KOPT-K1 (cell line): Measurements from ENCODE around the gene ARL10.

Source experiments
- H3K27ac ChIP-seq: fragments of 200-600 bp; sonication (generic); 2 replicates; pipeline ENCODE4 v1.5.1; 2016; ENCODE audit warnings: antibody characterized with exemption, mild to moderate bottlenecking, low read depth, low read length; ENCODE audit not compliant: poor library complexity, severe bottlenecking
- H3K36me3 ChIP-seq: fragments of 200-600 bp; sonication (generic); 2 replicates; pipeline ENCODE4 v1.5.1; 2017; ENCODE audit warnings: antibody characterized with exemption, mild to moderate bottlenecking, low read length, moderate library complexity; ENCODE audit not compliant: insufficient read depth
- H3K9me3 ChIP-seq: fragments of 200-600 bp; sonication (generic); 2 replicates; pipeline ENCODE4 v1.5.1; 2017; ENCODE audit warnings: antibody characterized with exemption, low read length, mild to moderate bottlenecking; ENCODE audit not compliant: insufficient read depth, poor library complexity, severe bottlenecking

The ARL10 gene

GRCh38 chr5:176379881-176380280 lies 14.6 kb downstream of the ARL10 start:
- Histone ChIP-seq H3K27ac (no peak overlapping the region), H3K36me3 (peaks cover 57% of the 10 kb centered on the region), H3K9me3 (no peaks in the 10 kb centered on the region)

GRCh38 chr5:176381423-176381822 lies 16.1 kb downstream of the ARL10 start:
- no peaks in the 10 kb centered on the region for H3K9me3 ChIP-seq
- no peak overlapping the region for H3K27ac ChIP-seq
- peaks cover 72% of the 10 kb centered on the region for H3K36me3 ChIP-seq

GRCh38 chr5:176381979-176382378 lies 16.7 kb downstream of the ARL10 start:
- peaks cover 73% of the 10 kb centered on the region for H3K36me3 ChIP-seq
- no peaks in the 10 kb centered on the region for H3K9me3 ChIP-seq
- H3K27ac ChIP-seq, result no peak overlapping the region

- Histone ChIP-seq H3K9me3 (no peaks in the 10 kb centered on the region), H3K36me3 (peaks cover 75% of the 10 kb centered on the region), H3K27ac (no peak overlapping the region)
These were observed 17.4 kb downstream of the ARL10 start for GRCh38 chr5:176382721-176383120.

- Histone ChIP-seq H3K9me3 (no peaks in the 10 kb centered on the region), H3K27ac (no peak overlapping the region), H3K36me3 (peaks cover 75% of the 10 kb centered on the region)
These were observed 18.1 kb downstream of the ARL10 start for GRCh38 chr5:176383248-176383905.

GRCh38 chr5:176383961-176384360 lies 18.7 kb downstream of the ARL10 start:
- H3K36me3 ChIP-seq, result peaks cover 75% of the 10 kb centered on the region
- H3K9me3 ChIP-seq, result no peaks in the 10 kb centered on the region
- no peak overlapping the region for H3K27ac ChIP-seq

GRCh38 chr5:176384366-176384930 lies 19.2 kb downstream of the ARL10 start:
- no peaks in the 10 kb centered on the region for H3K9me3 ChIP-seq
- H3K27ac ChIP-seq, result no peak overlapping the region
- H3K36me3 ChIP-seq, result peaks cover 75% of the 10 kb centered on the region

- Histone ChIP-seq H3K36me3 (peaks cover 73% of the 10 kb centered on the region), H3K27ac (no peak overlapping the region), H3K9me3 (no peaks in the 10 kb centered on the region)
These were observed 19.7 kb downstream of the ARL10 start for GRCh38 chr5:176384991-176385390.

GRCh38 chr5:176386491-176386890 lies 21.2 kb downstream of the ARL10 start:
- no peak overlapping the region for H3K27ac ChIP-seq
- H3K36me3 ChIP-seq, result peaks cover 72% of the 10 kb centered on the region
- no peaks in the 10 kb centered on the region for H3K9me3 ChIP-seq

GRCh38 chr5:176387384-176387925 lies 22.2 kb downstream of the ARL10 start:
- Histone ChIP-seq H3K9me3 (no peaks in the 10 kb centered on the region), H3K36me3 (peaks cover 72% of the 10 kb centered on the region), H3K27ac (peak overlapping the region; percentile 93)

GRCh38 chr5:176388003-176388443 lies 22.7 kb downstream of the ARL10 start:
- Histone ChIP-seq H3K36me3 (peaks cover 72% of the 10 kb centered on the region), H3K27ac (peak overlapping the region; percentile 93), H3K9me3 (no peaks in the 10 kb centered on the region)

- peak within 1 kb of the TSS; percentile 93 for H3K27ac ChIP-seq
- peaks cover 72% of the 10 kb centered on the region for H3K36me3 ChIP-seq
- H3K9me3 ChIP-seq, result no peaks in the 10 kb centered on the region
These were observed 23.3 kb downstream of the ARL10 start, which contains the start of the genes HIGD2A and NOP16 for GRCh38 chr5:176388444-176389134. Gene HIGD2A (plus strand): TSS chr5:176388751. CDS start chr5:176388820, 69 bp downstream. Gene NOP16 (minus strand): TSS chr5:176388598. CDS start chr5:176388539, 59 bp downstream.

- Histone ChIP-seq H3K27ac (peak overlapping the region; percentile 93), H3K36me3 (peaks cover 69% of the 10 kb centered on the region), H3K9me3 (no peaks in the 10 kb centered on the region)
These were observed 24.1 kb downstream of the ARL10 start for GRCh38 chr5:176389135-176390123.

- Histone ChIP-seq H3K27ac (no peak overlapping the region), H3K36me3 (peaks cover 56% of the 10 kb centered on the region), H3K9me3 (no peaks in the 10 kb centered on the region)
These were observed 26.2 kb downstream of the ARL10 start for GRCh38 chr5:176391479-176391878.
